EL (cell line): ENCODE measurements around the gene RNF144B.
"Not testable (repeated sequence)": the region's sequence is repeated elsewhere in the genome, so short reads cannot be mapped to it uniquely, and the experiment has no call there.

Source experiments
- DNase-seq: peaks from one replicate; pipeline ENCODE4 v3.0.0-alpha.2; 2016

The RNF144B gene

DNA sequence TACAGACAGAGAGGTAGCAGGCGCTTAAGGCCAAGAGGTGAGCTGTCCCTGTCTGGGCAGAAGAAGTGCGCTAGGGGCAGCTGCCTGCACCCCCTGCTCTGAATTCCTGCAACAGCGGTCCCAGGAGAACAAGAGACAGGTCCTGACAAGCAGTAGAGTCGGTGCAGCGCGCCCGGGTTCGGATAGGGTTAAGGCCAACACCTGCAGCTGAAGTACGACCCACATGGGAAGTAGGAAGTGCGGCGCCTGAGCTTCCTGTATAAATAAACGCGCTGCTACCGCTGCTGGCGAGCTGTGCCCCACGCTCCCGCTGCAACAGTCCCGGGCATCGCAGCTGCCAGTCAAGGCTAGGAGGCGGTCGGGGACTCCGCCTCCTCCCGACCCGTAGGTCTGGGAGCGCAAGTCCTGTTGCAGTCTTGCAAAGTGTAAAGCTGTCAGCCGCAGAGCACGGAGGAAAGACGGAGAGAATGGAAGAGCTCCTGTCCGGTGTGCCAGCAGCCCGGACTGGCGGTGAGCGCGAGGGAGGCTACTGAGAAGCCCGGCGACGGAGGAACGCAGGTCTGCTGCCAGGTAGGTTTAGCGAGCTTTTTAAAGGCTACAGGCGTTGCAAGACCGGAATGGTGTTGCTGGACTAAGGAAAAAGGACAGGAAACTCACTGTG lies at the start of gene RNF144B:
RNF144B (plus strand) TSS at position 290 of the 661 bp plus-strand sequence. CDS start 12,185 bp downstream, outside the sequence.
- DNase-seq = peak; percentile 91

- no peak for DNase-seq
Observed at GRCh38 chr6:18339599-18339998, 47.6 kb upstream of the RNF144B start.

DNA sequence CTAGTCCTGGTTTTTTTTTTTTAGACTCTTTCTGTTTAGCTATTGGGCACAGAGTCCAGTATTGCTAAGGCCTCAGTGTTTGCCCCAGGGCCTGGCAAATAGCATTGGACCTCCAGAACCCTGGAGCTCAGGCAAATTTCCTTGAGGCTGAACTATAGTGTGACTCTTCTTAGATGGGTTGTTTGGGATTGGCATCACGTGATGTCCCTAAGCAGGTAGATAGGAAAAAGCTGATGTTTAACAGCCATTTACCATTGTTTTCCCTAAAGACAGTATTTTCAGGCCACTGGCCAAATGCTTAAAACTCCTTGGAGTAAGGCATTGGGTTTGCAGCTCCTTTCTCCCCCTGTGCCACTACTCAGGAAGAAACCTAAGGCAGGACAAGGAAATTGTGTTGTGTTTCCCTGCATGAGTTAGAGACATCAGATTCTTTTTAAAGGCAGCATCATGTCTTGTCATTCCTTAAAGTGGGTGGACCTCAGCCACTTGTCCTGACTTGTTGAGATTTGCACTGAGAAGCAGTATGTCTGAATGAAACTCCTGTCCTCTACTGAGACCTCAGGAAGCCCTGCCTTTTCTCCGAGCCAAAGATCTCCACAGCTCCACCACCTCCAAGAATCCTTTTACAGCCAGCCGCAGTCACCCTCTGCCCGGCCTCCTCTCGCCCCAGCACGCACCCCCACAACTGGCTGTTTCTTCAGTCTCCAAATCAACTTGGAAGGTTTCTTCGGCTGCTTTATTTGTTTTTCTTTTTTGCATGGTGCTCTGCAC lies 46.2 kb upstream of the RNF144B start:
- DNase-seq = no peak

- no peak for DNase-seq
Observed at GRCh38 chr6:18342223-18342622, 44.9 kb upstream of the RNF144B start.

- peak; percentile 85 for DNase-seq
Observed at GRCh38 chr6:18343741-18344140, 43.4 kb upstream of the RNF144B start.

DNA sequence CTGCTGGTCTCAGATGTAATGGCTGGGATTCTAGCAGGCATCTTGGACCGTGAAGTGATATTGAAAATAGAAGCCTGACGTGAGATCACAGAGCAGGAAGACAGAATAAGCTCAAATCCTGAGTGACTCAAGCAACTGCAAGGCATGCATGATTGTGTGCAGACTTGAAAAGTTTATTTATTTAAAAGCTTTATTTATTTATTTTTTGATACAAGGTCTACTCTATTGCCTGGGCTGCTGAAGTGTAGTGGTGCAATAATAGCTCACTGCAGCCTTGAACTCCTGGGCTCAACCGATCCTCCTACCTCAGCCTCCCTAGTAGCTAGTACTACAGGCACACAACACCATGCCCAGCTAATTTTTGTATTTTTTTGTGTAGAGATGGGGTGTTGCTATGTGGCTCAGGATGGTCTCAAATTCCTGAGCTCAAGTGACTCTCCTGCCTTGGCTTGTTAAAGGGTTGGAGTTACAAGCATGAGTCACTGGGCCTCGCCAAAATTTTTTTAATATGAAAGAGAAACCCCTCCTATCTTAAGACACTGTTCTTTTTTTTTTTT lies 40.1 kb upstream of the RNF144B start:
- peak; percentile 79 for DNase-seq

DNA sequence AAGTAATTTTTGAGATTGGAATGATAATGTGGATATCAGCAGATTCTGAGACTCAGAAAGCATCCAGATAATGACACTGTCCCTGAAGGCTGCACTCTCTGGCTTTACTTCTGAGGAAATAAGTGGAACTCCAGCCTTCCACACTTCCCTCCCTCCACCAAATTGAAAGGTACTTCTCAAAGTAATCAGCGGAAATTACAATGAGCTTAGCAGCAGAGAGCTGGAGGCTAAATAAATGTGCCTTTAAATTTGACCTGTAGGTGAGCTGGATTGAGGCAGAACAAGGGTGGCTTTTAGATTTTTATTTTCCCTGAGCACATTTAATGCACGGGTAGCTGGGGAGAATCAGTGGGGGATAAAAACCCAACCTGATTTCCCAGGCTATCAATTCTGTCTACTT lies 39.3 kb upstream of the RNF144B start:
- no peak for DNase-seq

DNA sequence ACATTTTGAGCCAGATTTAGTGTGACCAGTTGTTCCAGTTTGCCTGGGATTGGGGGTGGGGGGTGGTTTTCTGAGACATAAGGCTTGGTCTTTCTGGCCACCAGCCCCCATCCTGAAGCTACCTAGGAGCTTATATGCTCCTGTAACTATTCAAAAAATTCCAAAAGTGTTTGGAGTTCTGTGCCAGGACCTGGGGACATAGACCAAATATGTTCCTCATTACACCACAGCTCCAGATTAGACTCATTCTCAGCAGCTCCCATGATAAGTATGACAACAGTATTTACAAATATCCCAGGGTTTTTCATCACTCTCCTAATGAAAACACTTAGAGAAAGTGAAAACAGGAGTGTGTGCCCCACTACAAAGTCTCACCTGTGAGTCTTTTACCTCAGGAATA lies 37.8 kb upstream of the RNF144B start:
- DNase-seq = no peak

- DNase-seq = peak; percentile 39
Observed at GRCh38 chr6:18350271-18350670, 36.9 kb upstream of the RNF144B start.

- DNase-seq = no peak
Observed at GRCh38 chr6:18350712-18351111, 36.4 kb upstream of the RNF144B start.

DNA sequence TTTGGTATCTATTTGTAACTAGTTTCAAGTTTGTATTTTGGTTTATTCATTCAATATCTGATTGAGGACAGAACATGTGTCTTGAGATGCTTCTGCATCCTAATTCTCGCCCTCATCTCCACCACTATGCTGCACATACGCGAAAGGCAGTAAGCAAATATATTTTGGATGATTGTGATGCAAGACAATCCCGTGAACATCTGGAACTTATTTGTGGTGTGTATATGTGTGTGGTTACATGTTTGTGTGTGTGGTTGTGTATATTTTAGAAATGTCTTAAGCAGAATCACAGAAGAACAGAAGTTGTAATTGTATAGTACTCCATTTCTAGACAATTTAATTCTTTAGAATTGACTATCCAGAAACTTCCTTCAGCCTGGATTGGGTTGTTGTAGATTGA lies 35.1 kb upstream of the RNF144B start:
- DNase-seq = no peak

DNA sequence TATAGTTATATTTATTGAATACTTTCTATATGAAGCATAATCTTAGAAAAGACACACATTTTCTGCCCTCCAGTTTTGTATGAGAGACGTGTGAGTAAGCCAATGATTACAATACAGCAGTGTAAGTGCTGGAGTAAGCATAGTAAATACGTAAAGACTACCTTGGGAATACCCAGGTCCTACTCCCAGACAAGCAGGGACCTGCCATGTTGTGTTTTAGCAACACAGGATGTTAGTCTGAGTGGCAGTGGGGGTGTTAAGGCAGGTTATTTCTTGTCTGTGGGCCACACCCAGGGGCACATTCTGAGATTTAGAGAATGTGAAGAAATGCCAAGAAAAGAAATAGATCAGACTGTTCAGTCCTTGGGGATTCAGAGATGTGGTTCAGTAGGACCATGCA lies 34.3 kb upstream of the RNF144B start:
- DNase-seq = no peak

GRCh38 chr6:18353251-18353650 lies 33.9 kb upstream of the RNF144B start:
- no peak for DNase-seq

GRCh38 chr6:18357546-18357945 lies 29.6 kb upstream of the RNF144B start:
- not testable (repeated sequence) for DNase-seq

DNA sequence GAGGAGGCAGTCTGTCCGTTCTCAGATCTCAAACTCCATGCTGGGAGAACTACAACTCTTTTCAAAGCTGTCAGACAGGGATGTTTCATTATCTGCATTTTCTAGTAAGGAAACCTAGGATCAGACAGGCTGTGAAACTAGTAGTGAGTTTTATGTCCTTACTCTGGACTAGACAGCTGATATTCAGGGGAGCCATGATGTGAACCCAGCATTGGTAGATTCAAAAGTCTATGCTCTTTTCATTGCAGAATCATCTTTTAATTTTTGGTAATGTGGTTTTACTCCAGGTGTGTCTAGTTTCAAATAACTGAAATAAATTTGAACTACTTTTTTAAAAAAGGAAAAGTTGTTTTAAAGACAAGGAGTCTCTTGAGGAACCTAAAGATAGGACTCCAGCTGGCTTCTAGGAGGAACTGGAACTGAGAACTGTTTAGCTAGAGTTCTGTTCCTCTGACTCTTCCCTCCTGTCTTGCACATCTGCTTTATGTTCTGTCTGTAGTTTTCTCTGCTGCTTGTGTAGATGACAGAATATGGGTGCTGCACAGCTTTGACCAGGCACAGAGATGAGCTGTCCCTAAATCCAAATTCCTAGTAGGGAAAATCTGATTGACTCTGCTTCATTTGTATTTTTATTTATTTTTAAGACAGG lies 27.8 kb upstream of the RNF144B start:
- no peak for DNase-seq

- no peak for DNase-seq
Observed at GRCh38 chr6:18360188-18360587, 27.0 kb upstream of the RNF144B start.

DNA sequence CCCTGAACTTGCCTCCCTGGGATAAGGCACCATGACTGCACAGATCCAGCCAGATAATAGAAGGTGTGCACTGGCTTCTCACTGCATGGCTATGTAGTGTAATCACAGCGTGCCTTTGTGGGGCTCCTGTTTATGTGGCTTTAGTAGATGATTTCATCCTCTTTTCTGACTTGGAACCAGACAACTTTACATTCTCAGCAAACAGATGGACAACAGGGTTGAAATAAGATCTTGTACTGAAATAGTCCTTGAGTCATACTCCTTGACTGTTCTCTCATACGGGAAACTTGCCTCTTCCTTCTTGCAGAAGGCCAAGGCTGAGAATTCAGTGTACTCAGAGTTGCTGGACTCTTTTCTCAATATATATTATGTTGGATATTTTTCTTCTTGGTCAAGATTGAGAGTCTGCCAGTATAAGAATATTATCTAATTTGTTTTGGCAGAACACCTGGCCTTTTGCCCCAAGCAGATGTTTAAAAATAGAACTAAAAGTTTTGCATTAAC lies 25.0 kb upstream of the RNF144B start:
- DNase-seq = peak; percentile 82

DNA sequence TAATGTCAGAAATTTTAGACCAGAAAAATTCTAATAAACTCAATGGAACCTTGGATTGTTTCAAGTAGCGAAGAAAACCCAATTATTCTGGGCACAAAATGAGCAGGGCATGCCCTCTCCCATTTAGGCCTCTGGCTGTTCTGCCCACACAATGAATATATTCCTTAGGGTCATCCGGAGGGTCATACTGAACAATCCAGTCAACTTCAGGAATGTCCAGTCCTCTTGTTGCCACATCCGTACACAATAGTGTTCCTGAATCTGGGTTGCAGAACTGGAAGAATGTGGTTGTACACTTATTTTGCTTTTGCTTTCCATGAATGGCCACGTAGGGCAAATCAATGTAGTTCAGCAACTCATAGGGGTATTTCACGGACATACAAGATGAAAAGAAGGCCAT lies 23.4 kb upstream of the RNF144B start:
- DNase-seq = no peak

GRCh38 chr6:18364561-18364960 lies 22.6 kb upstream of the RNF144B start:
- DNase-seq = not testable (repeated sequence)

DNA sequence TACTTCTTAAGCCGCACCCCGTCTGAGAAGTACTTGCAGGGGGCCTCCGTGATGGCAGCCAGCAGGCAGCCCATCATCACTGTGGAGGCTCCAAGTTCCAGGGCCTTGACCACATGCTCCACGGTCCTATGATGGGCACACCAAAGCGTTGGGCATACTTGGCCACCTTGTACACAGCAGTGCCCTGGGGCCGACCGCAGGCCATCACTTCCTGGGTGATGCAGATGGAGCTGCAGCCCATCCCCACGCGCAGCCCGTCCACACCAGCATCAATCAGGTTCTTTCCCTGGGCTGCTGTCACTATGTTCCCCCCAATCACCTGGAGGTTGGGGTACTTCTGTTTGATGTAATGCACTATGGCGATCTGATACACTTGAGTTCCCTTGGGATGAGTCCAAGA lies 19.8 kb upstream of the RNF144B start:
- DNase-seq = no peak

GRCh38 chr6:18368277-18369105 lies 18.7 kb upstream of the RNF144B start:
- DNase-seq = no peak

DNA sequence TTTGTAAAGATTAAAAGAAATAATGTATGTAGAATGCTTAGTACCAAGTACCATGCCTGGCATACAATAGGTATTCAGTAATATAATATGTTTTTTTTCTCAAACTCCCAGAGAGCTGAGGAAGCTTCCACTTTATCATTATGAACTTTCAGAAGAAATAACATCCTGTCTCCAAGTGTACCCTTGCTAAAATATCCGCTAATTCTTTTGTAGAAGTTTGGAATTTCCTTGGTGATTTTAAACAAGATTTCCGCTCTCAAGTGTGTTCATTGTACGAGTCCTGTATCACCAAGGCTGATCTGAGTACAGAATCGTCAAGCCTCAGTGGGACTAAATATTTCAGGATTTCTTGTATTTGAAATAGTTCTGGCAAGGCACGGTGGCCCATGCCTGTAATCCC lies 16.1 kb upstream of the RNF144B start:
- DNase-seq = no peak

GRCh38 chr6:18371656-18372055 lies 15.5 kb upstream of the RNF144B start:
- DNase-seq = no peak
